ENCODE measurements around the gene ANKRD44.

DNA sequence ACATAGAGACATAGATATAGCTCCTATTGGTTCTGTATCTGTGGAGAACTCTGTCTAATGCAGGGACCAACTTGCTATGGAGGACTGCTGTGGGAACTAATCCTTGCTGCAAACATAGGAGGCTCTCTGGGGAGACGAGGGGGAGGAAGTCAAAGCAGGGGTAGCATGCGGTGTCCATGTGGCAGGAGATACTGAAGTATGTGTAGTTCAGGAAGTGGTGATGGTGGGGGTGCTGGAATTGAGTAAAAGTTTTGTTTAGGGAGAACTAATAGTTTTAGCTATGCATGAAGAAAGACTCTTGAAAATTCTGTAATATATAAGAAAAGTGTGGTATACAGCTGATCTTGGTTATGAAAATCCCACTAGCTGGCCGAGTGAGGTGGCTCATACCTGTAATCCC lies 62.0 kb downstream of the ANKRD44 start:
- TF ChIP-seq, protein P1, sequence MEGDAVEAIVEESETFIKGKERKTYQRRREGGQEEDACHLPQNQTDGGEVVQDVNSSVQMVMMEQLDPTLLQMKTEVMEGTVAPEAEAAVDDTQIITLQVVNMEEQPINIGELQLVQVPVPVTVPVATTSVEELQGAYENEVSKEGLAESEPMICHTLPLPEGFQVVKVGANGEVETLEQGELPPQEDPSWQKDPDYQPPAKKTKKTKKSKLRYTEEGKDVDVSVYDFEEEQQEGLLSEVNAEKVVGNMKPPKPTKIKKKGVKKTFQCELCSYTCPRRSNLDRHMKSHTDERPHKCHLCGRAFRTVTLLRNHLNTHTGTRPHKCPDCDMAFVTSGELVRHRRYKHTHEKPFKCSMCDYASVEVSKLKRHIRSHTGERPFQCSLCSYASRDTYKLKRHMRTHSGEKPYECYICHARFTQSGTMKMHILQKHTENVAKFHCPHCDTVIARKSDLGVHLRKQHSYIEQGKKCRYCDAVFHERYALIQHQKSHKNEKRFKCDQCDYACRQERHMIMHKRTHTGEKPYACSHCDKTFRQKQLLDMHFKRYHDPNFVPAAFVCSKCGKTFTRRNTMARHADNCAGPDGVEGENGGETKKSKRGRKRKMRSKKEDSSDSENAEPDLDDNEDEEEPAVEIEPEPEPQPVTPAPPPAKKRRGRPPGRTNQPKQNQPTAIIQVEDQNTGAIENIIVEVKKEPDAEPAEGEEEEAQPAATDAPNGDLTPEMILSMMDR (IDR thresholded peaks at IDR 0.05): no peak
- TF ChIP-seq EZH2 (IDR thresholded peaks at IDR 0.05): no peak
